Epithelial cell of proximal tubule (primary cell): ENCODE data around the gene LHX3. TPM values are rescaled to one million over a fixed set of nuclear protein-coding genes. Genes with fewer than 3 reads are reported as not detected.

Experiments
- DNase-seq: peaks from one replicate; pipeline ENCODE4 v3.0.0-alpha.2; 2011; ENCODE audit warnings: low read depth
- H3K4me3 ChIP-seq: 2 replicates; pipeline ENCODE4 v1.5.1; 2011; ENCODE audit warnings: low read depth, mild to moderate bottlenecking, low read length
- CTCF ChIP-seq: conservative IDR thresholded peaks from 2 replicates; pipeline ENCODE4 v1.5.1; 2012; ENCODE audit warnings: low read depth, mild to moderate bottlenecking, low read length
- total RNA-seq: library from RNA; depleted of rRNA; stranded (reverse); fragments of >200 nt; gene quantifications from 2 replicates; pipeline ENCODE4 v1.2.3, GENCODE V29; 2015

LHX3 gene
- total RNA-seq: not detected in 2 replicates

DNA sequence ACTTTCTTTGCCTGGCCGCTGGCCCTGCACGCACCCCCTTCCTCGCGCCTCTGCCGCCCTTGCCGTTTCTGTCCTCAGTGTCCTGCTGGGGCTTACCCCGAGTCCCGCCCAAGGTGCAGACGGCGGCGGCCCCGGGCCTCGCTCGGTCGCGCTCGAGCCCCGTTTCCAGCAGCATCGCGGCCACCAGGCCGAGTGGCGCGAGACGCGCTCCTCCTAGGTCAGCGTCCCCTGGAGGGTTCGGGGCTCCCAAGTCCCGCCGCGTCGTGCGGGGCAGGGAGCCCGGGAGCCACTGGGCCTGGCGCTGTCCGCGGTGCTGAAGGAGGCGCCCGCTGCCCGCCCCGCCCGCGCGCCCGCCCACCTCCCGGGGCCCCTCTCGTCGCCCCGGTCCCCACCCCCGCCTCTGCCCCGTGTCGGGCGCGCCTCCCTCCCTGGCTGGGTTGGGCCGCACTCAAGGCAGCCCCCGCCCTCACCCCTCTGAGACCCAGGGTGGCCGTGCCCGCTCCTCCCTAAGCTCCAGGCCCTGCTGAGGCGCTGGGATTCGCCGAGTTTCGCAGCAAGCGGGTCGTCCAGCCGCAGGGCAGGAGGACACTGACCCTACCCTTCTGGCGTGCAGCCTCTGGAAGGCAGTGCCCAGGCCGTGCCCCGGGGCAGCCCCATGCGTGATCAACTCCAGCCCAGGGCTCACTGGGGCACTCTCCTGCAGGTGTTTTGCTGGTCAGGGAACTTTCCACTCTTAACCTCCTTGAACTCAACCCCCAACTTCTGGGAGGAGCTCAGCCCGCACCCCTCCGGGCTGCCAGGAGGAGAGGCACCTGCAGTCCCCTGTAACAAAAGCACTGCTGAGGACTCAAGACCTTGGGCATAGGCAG, at the start of gene LHX3:
LHX3 (minus strand) TSS at position 291 of the 869 bp plus-strand sequence; CDS start at position 175, 116 bp downstream.
- DNase-seq: no peak
- no peak within 1 kb of the TSS for H3K4me3 ChIP-seq
- TF ChIP-seq CTCF: no peak

- no peak overlapping the region for H3K4me3 ChIP-seq
- no peak for TF ChIP-seq CTCF
- DNase-seq: no peak
These were observed 48.6 kb upstream of the LHX3 start for GRCh38 chr9:136253246-136254130.

DNA sequence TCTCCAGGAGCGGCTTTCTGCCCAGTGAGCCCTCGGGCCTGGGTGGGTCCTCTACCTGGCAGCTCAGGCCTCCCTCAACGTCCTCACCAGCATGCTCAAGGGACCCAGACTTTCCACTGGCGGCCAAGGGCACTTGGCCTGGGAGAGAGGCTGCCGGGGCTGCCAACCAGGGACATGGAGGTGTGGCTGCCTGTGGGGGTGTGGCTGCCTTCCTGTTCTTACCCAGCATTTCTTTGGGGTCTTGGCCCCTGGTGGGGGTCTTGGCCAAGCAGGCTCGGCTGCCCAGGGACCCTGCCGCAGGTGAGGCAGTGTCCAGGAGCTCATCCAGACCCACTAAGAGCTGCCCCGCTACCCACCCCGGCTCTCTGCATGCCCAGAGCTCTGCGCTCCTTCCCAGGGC, 47.9 kb upstream of the LHX3 start:
- TF ChIP-seq CTCF: no peak
- DNase-seq: no peak
- no peak overlapping the region for H3K4me3 ChIP-seq

- no peak for TF ChIP-seq CTCF
- DNase-seq: no peak
- H3K4me3 ChIP-seq: no peak overlapping the region
These were observed 47.4 kb upstream of the LHX3 start for GRCh38 chr9:136252281-136252680.

GRCh38 chr9:136251264-136252115, 46.6 kb upstream of the LHX3 start:
- no peak for TF ChIP-seq CTCF
- DNase-seq: no peak
- H3K4me3 ChIP-seq: no peak overlapping the region

GRCh38 chr9:136250676-136251075, 45.7 kb upstream of the LHX3 start:
- DNase-seq: no peak
- no peak for TF ChIP-seq CTCF
- H3K4me3 ChIP-seq: no peak overlapping the region
